Globus pallidus (tissue), 1 donor: ENCODE measurements around the gene TRAF1.

Experiments
- DNase-seq: peaks from one replicate; pipeline ENCODE4 v3.0.0-alpha.2; 2015; ENCODE audit warnings: low spot score

Gene TRAF1

GRCh38 chr9:120940573-120940972 is 14.0 kb upstream of the TRAF1 start:
- no peak for DNase-seq

GRCh38 chr9:120938851-120939250 is 12.3 kb upstream of the TRAF1 start:
- DNase-seq: no peak

- DNase-seq: no peak
Measured at GRCh38 chr9:120937596-120937995, 11.0 kb upstream of the TRAF1 start.

DNA sequence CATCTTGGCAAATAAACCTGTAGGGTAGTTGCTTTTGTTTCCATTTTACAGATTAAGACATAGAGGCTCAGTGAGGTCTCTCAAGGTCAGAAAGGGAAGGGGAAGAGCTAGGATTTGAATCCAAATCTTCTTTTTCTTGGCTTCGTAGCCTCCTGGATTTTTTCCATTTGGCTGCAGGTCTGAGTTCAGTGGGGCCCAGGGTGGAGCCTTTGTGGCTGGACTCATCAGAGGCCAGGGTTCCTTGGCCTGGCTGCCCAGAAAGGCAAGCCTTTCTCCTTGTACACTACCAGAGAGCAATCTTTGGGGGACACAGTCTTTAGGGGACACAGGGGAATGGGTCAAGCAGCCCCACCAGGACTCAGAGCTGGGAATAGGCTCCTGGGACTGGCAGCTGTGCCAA is 10.5 kb upstream of the TRAF1 start:
- DNase-seq: no peak

DNA sequence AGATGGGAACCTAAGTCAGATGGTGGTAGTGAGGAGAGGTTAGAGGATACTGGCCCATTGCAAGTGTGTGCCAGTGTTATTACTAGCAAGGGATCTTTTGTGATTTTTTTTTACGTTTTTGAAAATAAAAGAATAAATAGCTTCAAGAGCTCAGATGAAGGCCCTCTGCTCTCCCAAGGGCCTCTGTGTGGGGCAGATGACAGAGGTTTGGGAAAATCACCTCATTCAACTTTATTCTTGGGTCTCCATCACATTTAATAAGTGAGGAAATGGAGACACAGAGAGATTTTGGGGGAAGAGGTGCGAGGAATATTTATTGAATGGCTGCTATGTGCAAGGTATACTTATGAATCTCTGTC is 10.1 kb upstream of the TRAF1 start:
- no peak for DNase-seq

GRCh38 chr9:120936011-120936763 is 9.6 kb upstream of the TRAF1 start:
- DNase-seq: peak; percentile 86

DNA sequence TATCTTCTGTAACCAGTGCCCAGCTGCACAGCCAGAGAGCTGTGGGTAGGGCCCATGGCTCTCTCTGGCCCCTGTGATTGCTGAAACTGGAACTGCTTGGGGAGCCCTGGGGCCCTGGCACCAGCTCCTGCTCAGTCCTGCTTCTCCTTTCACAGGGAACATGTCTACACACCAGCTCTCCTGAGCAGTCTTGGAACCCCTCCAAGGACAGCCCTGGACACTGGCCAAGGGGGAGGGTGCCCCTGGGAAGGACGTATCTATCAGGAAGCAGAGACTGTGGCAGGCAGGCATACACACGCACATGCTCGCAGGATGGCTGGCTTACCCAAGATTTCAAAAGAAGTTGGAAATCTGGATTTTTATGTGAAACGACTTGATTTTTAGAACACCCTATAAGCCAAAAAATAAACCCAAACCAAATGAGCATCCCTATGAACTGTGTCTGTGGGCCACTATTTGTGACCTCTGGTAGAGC is 8.8 kb upstream of the TRAF1 start:
- DNase-seq: peak; percentile 83

DNA sequence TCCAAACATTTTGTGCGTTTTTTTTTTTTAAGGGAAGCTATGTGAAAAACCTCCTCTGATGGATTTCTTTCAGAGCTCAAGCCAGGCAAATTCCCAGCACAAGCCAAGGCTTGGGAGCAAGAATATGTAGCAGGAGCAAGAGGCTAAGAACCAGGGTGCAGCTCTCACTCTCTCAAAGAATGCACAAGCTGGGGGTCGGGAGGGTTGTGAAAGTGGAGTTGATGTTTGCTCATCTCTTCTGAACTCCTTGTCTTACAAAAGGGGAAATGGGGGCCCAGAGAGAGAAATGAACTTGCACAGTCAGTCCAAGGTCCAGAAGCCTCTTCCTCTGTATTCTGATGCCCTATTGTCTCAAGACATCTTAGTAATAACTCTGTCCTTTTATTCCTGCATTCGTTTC is 7.7 kb upstream of the TRAF1 start:
- no peak for DNase-seq

GRCh38 chr9:120933310-120934055 is 6.9 kb upstream of the TRAF1 start:
- no peak for DNase-seq

GRCh38 chr9:120932086-120932823 is 5.7 kb upstream of the TRAF1 start:
- no peak for DNase-seq

- DNase-seq: no peak
Measured at GRCh38 chr9:120931231-120932085, 4.9 kb upstream of the TRAF1 start.

GRCh38 chr9:120929229-120929791 is 2.7 kb upstream of the TRAF1 start:
- no peak for DNase-seq

GRCh38 chr9:120928483-120929228 is 2.1 kb upstream of the TRAF1 start:
- DNase-seq: peak; percentile 54

DNA sequence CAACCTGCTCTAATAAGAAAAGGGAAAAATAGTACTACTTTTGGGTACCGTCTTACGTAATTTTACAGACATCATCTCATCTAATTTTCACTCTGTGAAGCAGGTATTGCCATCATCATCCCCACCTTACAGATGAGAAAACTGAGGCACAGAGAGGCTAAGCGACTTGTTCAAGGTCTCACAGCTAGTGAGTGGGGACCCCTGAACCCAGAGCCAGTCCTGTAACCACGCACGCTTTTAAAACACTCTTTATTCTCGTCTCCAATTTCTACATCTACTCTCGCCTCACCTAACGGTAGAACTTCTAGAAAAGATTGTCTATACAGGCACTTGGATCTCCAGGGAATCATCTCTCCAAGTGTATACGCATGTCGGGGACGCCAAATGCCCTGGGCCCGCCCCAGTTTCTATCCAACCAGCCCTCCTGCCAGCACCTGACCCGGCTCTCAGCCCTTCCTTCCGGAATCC is 1.5 kb upstream of the TRAF1 start:
- DNase-seq: no peak

- no peak for DNase-seq
Measured at GRCh38 chr9:120927269-120928014, 846 bp upstream of the TRAF1 start.

DNA sequence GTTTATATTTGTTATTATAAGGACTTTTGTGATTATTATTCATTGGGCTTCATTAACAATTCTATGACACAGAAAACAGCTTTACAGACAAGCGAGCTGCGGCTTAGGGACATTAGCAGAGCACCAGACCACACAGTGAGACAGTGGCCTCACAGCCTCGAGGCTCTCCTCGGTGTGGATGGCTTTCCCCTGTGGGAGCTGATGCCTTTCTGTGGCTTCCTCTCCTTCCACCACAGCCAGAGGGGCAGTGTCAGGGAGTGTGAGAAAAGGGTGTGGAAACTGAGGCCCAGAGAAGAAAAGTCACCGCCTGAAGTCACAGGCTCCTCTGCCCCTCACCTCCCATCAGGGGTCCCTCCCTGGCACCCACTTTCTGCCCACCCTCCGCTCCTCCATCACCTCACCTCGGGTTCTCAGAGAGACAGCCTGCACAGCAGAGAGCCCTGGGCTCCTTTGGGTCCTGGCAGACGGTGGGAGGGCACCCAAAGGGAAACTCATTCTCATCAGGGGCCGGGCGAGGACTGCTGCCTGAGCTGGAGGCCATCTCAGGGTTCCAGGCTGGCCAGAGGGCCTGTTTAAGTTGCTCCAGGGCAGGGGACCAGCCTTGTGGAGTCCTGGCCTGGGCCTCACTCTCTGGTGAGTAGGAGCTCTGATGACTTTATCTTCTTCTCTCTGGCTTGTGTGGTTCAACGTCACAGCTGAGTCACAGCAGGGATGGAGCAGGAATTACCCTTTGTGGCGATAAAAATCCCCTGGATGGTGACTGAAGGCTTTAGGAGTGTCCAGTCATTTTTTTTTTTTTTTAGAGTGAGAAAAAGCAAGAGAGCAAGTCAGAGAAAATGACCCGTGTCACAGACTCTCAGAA is 830 bp downstream of the TRAF1 start:
- no peak for DNase-seq

DNA sequence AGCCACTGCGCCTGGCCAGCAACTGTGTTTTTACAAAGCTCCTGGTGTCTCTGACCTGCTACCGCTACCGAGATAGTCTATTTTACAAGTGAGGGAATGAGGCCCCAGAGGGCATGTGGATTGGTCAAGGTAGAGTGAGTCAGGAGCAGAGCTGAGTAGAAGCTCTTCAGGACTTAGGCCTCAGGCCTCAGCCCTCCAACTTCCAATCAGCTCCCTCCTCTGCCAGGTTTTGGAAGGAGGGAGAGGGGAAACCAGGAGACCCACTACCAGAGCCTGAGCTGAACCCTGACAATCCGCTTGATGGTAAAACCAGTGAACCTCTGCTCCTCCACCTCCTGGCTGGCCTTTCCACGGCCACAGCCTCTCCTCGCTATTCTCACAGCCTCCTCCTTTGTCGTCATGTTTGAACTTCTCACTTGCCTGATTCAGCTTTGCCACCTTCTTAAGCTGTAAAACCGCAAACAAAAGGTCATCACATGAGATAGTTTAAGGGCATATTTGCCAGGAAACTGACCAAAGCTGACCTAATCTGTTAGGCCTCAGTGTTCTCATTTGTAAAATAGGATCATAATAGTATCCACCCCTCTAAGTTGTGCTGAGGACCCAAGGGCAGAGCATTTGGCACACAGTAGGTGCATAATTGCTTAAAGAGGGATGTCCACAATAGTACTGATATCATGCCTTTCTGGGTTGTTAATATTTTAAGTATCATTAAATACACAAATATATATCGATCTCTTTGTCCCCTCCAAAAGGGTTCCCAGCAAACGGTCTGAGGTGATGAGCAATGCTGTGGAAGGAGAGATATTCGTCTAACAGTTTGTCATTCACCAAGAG is 1.7 kb downstream of the TRAF1 start:
- no peak for DNase-seq
